K562 (cell line): ENCODE measurements around the gene ULBP1. TPM values are rescaled to one million over a fixed set of nuclear protein-coding genes. Genes with fewer than 3 reads are reported as not detected.
A peak's percentile ranks its signal among the peaks of the same experiment; 100 is the strongest.

Experiments
- ATAC-seq: fragments of 200-7000 bp; cut with Tn5 transposase; 3 replicates; pipeline ENCODE4 v1.9.1; 2020; ENCODE audit warnings: moderate library complexity
- BruUV-seq: library from RNA; stranded (reverse); fragments of 400-500 nt; replicated peaks from 2 replicates; lab custom pipeline; 2021; lab: Mats Ljungman, UMichigan
- CTCF ChIA-PET: fragments of 300-600 bp; formaldehyde crosslinking; extraction: SDS; loops from one replicate; lab custom pipeline; 2021; ENCODE audit warnings: low intra/inter-chr PET ratio; lab: Yijun Ruan, JAX
- POLR2A ChIA-PET: fragments of 300-600, 350-650 bp; sonication (Branson Sonifier 250); formaldehyde crosslinking; extraction: SDS; loops from one replicate; lab custom pipeline; 2021; ENCODE audit warnings: antibody characterized with exemption, inconsistent platforms; lab: Yijun Ruan, JAX
- DNase-seq, 4 experiments: peaks; one replicate each; pipeline versions ENCODE4 v3.0.0 to v3.0.0-alpha.2; 2011 to 2018; ENCODE audit warnings: low spot score in 3 of 4, mixed read lengths in 3 of 4; ENCODE audit errors: extremely low read depth in 1 of 4
- FAIRE-seq: peaks from 2 replicates; lab custom pipeline; 2011; peaks lifted over from hg19 to GRCh38; lab: Jason Lieb, UNC
- H2AFZ ChIP-seq: 2 replicates; pipeline ENCODE4 v1.6.0; 2011; ENCODE audit warnings: low read depth, low read length, control low read depth, inconsistent platforms
- H3K27ac ChIP-seq: fragments of 200-600 bp; 3 replicates; pipeline ENCODE4 v1.8.0; 2011; ENCODE audit warnings: low read depth, mild to moderate bottlenecking, control low read depth, inconsistent platforms, low read length, moderate library complexity, mixed read lengths; ENCODE audit errors: extremely low read depth
- H3K27me3 ChIP-seq, 2 experiments: fragments of 300-600 bp in 1 of 2; 2 replicates in 1 of 2; 3 replicates in 1 of 2; pipeline versions ENCODE4 v1.6.0 to v1.8.0; 2011; ENCODE audit warnings: inconsistent platforms in 2 of 2, low read length in 2 of 2, mild to moderate bottlenecking in 1 of 2, mixed read lengths in 1 of 2, moderate library complexity in 1 of 2; ENCODE audit not compliant: control insufficient read depth in 2 of 2, insufficient read depth in 2 of 2
- H3K36me3 ChIP-seq: fragments of 300-600 bp; 3 replicates; pipeline ENCODE4 v1.8.0; 2011; ENCODE audit warnings: mild to moderate bottlenecking, low read length, inconsistent platforms; ENCODE audit not compliant: control insufficient read depth, insufficient read depth
- H3K4me1 ChIP-seq, 2 experiments: fragments of 200-600 bp in 1 of 2; replicated peaks in 1 of 2; 2 replicates in 1 of 2; 3 replicates in 1 of 2; pipeline versions ENCODE4 v1.5.1 to v1.8.0; 2011; ENCODE audit warnings: inconsistent platforms in 2 of 2, low read length in 2 of 2, mild to moderate bottlenecking in 1 of 2, mixed read lengths in 1 of 2, moderate library complexity in 1 of 2; ENCODE audit not compliant: control insufficient read depth in 2 of 2, insufficient read depth in 2 of 2
- H3K4me2 ChIP-seq: 2 replicates; pipeline ENCODE4 v1.6.1; 2011; ENCODE audit warnings: low read length, control low read depth, inconsistent platforms, mixed read lengths; ENCODE audit not compliant: insufficient read depth
- H3K4me3 ChIP-seq: fragments of 200-600 bp; sonication (generic), shearing (Covaris generic); 2 replicates; pipeline ENCODE4 v1.5.1; 2016; ENCODE audit warnings: control low read depth, inconsistent platforms
- H3K79me2 ChIP-seq: fragments of 200-600 bp; 3 replicates; pipeline ENCODE4 v1.8.0; 2011; ENCODE audit warnings: low read length, inconsistent platforms; ENCODE audit not compliant: control insufficient read depth, insufficient read depth
- H3K9ac ChIP-seq, 2 experiments: 2 replicates each; pipeline versions ENCODE4 v1.6.0 to v1.6.1; 2011; ENCODE audit warnings: low read depth in 2 of 2, low read length in 2 of 2, control low read depth in 1 of 2, inconsistent platforms in 1 of 2, mild to moderate bottlenecking in 1 of 2, mixed read lengths in 1 of 2; ENCODE audit not compliant: insufficient read depth in 1 of 2
- H3K9me1 ChIP-seq: one replicate; pipeline ENCODE4 v1.6.0; 2011; ENCODE audit warnings: inconsistent platforms, mild to moderate bottlenecking, low read length, moderate library complexity; ENCODE audit not compliant: control insufficient read depth, insufficient read depth
- H3K9me3 ChIP-seq: replicated peaks from 2 replicates; pipeline ENCODE4 v1.5.1; 2011; ENCODE audit warnings: low read depth, low read length, inconsistent platforms; ENCODE audit not compliant: control insufficient read depth, insufficient read depth
- H4K20me1 ChIP-seq: replicated peaks from 2 replicates; pipeline ENCODE4 v1.6.1; 2011; ENCODE audit warnings: low read length, inconsistent platforms, mixed read lengths; ENCODE audit not compliant: control insufficient read depth, insufficient read depth
- CBX2 ChIP-seq: fragments of 200-600 bp; sonication (generic); IDR thresholded peaks from one replicate; pipeline ENCODE4 v1.6.1; 2012; ENCODE audit warnings: mild to moderate bottlenecking, low read length, inconsistent platforms; ENCODE audit not compliant: insufficient read depth, poor library complexity, severe bottlenecking
- CHD1 ChIP-seq: fragments of 200-600 bp; sonication (generic); IDR thresholded peaks from one replicate; pipeline ENCODE4 v1.6.1; 2012; ENCODE audit warnings: mild to moderate bottlenecking, moderate library complexity, low read length, inconsistent platforms
- EZH2 ChIP-seq: IDR thresholded peaks from 2 replicates; pipeline ENCODE4 v1.6.1; 2012; ENCODE audit warnings: low read depth, mild to moderate bottlenecking, inconsistent platforms, low read length, borderline replicate concordance
- MCM7 ChIP-seq, 2 experiments: fragments of 450-650 bp; IDR thresholded peaks; 2 replicates each; pipeline ENCODE4 v1.6.1; 2016 to 2018
- NEUROD1 ChIP-seq: fragments of 150-350 bp; IDR thresholded peaks from 2 replicates; pipeline ENCODE4 v1.6.1; 2014; ENCODE audit warnings: borderline replicate concordance, low read length, low read depth; ENCODE audit not compliant: partially characterized antibody
- WGBS: fragments of 100-300 bp; shearing (Covaris generic); methylation state at CpG from one replicate; pipeline ENCODE4 v1.1.6; 2016; ENCODE audit warnings: low coverage, mixed read lengths; ENCODE audit not compliant: insufficient coverage; ENCODE audit errors: missing lambda C conversion rate; 5-methylcytosine and 5-hydroxymethylcytosine counted together
- in situ Hi-C: fragments of 300-500 bp; cut with MboI; formaldehyde crosslinking; loops from 4 replicates; pipeline ENCODE4 v1.15.0; 2018; ENCODE audit warnings: inconsistent platforms, mixed read lengths
- intact Hi-C: fragments of 100-400 bp; cut with micrococcal nuclease; formaldehyde crosslinking; loops from 2 replicates; pipeline ENCODE4 v1.14.2; 2022
- polyA plus RNA-seq, 8 experiments: library from polyadenylated mRNA; depleted of rRNA in 4 of 8; stranded (reverse) in 5 of 8; unstranded in 3 of 8; fragments of >200 nt; fragmentation: Nextera tagmentation in 2 of 8; fragmentation: Illumina TruSeq in 1 of 8; extraction: Ambion mirVana in 2 of 8; extraction: Trizol in 1 of 8; gene quantifications; 2 replicates each; pipeline versions ENCODE4 v1.2.1 to v1.2.3, GENCODE V29; 2011 to 2014; ENCODE audit warnings: inconsistent platforms in 1 of 8, missing spikeins in 1 of 8
- total RNA-seq, 7 experiments: library from RNA; depleted of rRNA in 6 of 7; stranded (reverse); fragments of >200 nt in 6 of 7; fragmentation: Illumina TruSeq in 2 of 7; extraction: Trizol in 2 of 7; gene quantifications; 2 replicates each; pipeline versions ENCODE4 v1.2.1 to v1.2.3, GENCODE V29; 2011 to 2021; ENCODE audit warnings: low replicate concordance in 1 of 7
- TF ChIP-seq, protein P1 (sequence below): fragments of 250-450 bp; sonication (Bioruptor Pico); IDR thresholded peaks from 2 replicates; pipeline ENCODE4 v1.4.0; 2020; ENCODE audit warnings: mild to moderate bottlenecking, moderate library complexity, borderline replicate concordance
- TF ChIP-seq, protein P2 (sequence below), 3 experiments: fragments of 200-800 bp in 1 of 3; fragments of 250-450 bp in 1 of 3; fragments of 450-650 bp in 1 of 3; sonication (Bioruptor Pico) in 1 of 3; sonication (Bioruptor generic) in 1 of 3; formaldehyde crosslinking in 1 of 3; IDR thresholded peaks; 2 replicates each; pipeline versions ENCODE4 v1.6.1 to v1.8.0; 2016 to 2022; ENCODE audit warnings: mild to moderate bottlenecking in 2 of 3, missing genetic modification characterization in 2 of 3, missing compliant biosample characterization in 1 of 3, moderate library complexity in 1 of 3
- TF ChIP-seq, protein P3 (sequence below): fragments of 250-450 bp; sonication (Bioruptor Pico); IDR thresholded peaks from 2 replicates; pipeline ENCODE4 v1.4.0; 2020; ENCODE audit warnings: mild to moderate bottlenecking, moderate library complexity

Gene ULBP1
- total and polyA plus RNA-seq, 9 of the 15 experiments (the other 6 are each of a cell fraction or from before 2014, with no cell fraction given): 0.33 to 6.0 (median 2.5) TPM

DNA sequence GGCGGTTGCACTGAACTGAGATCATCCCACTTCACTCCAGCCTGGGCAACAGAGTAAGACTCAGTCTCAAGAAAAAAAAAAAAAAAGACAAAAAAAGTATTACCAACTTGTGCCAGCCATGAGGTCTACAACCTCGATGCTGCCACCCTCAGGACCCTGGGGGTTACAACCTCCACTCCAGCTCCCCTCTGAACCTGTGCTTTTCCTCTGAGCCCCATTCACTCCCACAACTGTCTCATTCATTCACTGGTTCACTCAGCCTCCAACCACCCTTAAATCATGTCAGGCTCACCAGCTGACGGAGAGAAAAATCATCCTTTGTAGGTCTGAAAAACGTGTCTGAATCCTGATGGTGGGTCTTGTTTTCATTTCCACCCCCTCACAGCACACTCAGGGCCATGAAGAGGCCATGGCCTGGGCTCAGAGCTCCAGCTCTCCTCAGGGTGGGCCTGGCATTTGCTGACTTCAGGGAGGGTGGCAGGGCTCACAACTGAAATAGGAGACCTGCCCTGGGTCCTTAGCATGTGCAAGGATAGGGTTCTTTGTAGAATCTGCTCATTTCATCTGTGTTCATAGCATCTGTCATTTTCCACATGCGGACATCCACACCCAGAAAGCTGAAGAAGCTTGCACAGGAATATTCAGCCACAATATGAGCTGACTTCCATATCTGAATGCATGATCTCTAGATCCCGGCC is 1.9 kb upstream of the ULBP1 start:
- no peaks in the 10 kb centered on the region for H4K20me1 ChIP-seq
- in situ Hi-C loops: no loop called here
- H3K36me3 ChIP-seq: no peaks in the 10 kb centered on the region
- DNase-seq: peak in 1 of 4 experiments; percentile 25
- H3K4me1 ChIP-seq: peaks cover 9 to 21% of the 10 kb centered on the region in 2 experiments; a peak in 4 of 5 replicates
- no peak overlapping the region for H3K9ac ChIP-seq
- H3K27me3 ChIP-seq: peaks cover 0 to 6% of the 10 kb centered on the region in 2 experiments; a peak in 2 of 5 replicates
- no TSS peak for BruUV-seq
- H2AFZ ChIP-seq: no peak overlapping the region
- no peak for FAIRE-seq
- H3K9me1 ChIP-seq: no peaks in the 10 kb centered on the region
- POLR2A ChIA-PET: interaction anchor here (0.6 to 1.3 kb wide), 2 partner anchors 12 to 398 kb away, joined by 3 to 5 read pairs; no protein-coding TSS in a partner anchor
- no peaks in the 10 kb centered on the region for H3K79me2 ChIP-seq
- WGBS: 47% methylated on average over 6 of the region's 6 CpGs
- no peak overlapping the region for H3K4me2 ChIP-seq
- no peak for ATAC-seq
- CTCF ChIA-PET: interaction anchor here (0.7 kb wide), 1 partner anchor 121 kb away, joined by 4 read pairs; no protein-coding TSS in a partner anchor
- H3K4me3 ChIP-seq: no peak overlapping the region
- no peak overlapping the region for H3K27ac ChIP-seq
- intact Hi-C loops: no loop called here
- peaks cover 10% of the 10 kb centered on the region for H3K9me3 ChIP-seq
- TF ChIP-seq, protein P1, sequence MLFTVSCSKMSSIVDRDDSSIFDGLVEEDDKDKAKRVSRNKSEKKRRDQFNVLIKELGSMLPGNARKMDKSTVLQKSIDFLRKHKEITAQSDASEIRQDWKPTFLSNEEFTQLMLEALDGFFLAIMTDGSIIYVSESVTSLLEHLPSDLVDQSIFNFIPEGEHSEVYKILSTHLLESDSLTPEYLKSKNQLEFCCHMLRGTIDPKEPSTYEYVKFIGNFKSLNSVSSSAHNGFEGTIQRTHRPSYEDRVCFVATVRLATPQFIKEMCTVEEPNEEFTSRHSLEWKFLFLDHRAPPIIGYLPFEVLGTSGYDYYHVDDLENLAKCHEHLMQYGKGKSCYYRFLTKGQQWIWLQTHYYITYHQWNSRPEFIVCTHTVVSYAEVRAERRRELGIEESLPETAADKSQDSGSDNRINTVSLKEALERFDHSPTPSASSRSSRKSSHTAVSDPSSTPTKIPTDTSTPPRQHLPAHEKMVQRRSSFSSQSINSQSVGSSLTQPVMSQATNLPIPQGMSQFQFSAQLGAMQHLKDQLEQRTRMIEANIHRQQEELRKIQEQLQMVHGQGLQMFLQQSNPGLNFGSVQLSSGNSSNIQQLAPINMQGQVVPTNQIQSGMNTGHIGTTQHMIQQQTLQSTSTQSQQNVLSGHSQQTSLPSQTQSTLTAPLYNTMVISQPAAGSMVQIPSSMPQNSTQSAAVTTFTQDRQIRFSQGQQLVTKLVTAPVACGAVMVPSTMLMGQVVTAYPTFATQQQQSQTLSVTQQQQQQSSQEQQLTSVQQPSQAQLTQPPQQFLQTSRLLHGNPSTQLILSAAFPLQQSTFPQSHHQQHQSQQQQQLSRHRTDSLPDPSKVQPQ: no peak
- TF ChIP-seq, protein P2, sequence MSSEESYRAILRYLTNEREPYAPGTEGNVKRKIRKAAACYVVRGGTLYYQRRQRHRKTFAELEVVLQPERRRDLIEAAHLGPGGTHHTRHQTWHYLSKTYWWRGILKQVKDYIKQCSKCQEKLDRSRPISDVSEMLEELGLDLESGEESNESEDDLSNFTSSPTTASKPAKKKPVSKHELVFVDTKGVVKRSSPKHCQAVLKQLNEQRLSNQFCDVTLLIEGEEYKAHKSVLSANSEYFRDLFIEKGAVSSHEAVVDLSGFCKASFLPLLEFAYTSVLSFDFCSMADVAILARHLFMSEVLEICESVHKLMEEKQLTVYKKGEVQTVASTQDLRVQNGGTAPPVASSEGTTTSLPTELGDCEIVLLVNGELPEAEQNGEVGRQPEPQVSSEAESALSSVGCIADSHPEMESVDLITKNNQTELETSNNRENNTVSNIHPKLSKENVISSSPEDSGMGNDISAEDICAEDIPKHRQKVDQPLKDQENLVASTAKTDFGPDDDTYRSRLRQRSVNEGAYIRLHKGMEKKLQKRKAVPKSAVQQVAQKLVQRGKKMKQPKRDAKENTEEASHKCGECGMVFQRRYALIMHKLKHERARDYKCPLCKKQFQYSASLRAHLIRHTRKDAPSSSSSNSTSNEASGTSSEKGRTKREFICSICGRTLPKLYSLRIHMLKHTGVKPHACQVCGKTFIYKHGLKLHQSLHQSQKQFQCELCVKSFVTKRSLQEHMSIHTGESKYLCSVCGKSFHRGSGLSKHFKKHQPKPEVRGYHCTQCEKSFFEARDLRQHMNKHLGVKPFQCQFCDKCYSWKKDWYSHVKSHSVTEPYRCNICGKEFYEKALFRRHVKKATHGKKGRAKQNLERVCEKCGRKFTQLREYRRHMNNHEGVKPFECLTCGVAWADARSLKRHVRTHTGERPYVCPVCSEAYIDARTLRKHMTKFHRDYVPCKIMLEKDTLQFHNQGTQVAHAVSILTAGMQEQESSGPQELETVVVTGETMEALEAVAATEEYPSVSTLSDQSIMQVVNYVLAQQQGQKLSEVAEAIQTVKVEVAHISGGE (CRISPR knock-in tag; IDR thresholded peaks at IDR 0.05): no peak
- TF ChIP-seq CHD1 (no peak), CBX2 (no peak), NEUROD1 (no peak), EZH2 (no peak), MCM7 (IDR thresholded peaks at IDR 0.05) (no peak)
- TF ChIP-seq, protein P3, sequence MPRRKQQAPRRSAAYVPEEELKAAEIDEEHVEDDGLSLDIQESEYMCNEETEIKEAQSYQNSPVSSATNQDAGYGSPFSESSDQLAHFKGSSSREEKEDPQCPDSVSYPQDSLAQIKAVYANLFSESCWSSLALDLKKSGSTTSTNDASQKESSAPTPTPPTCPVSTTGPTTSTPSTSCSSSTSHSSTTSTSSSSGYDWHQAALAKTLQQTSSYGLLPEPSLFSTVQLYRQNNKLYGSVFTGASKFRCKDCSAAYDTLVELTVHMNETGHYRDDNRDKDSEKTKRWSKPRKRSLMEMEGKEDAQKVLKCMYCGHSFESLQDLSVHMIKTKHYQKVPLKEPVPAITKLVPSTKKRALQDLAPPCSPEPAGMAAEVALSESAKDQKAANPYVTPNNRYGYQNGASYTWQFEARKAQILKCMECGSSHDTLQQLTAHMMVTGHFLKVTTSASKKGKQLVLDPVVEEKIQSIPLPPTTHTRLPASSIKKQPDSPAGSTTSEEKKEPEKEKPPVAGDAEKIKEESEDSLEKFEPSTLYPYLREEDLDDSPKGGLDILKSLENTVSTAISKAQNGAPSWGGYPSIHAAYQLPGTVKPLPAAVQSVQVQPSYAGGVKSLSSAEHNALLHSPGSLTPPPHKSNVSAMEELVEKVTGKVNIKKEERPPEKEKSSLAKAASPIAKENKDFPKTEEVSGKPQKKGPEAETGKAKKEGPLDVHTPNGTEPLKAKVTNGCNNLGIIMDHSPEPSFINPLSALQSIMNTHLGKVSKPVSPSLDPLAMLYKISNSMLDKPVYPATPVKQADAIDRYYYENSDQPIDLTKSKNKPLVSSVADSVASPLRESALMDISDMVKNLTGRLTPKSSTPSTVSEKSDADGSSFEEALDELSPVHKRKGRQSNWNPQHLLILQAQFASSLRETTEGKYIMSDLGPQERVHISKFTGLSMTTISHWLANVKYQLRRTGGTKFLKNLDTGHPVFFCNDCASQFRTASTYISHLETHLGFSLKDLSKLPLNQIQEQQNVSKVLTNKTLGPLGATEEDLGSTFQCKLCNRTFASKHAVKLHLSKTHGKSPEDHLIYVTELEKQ (CRISPR knock-in tag): no peak
